SK-N-SH treated with all-trans-retinoic acid at 6 μM for 48 hours (cell line): ENCODE data around the gene HYI.

Experiments
- ATAC-seq: fragments of 200-7000 bp; cut with Tn5 transposase; 3 replicates; pipeline ENCODE4 v1.9.1; 2020; ENCODE audit warnings: mild to moderate bottlenecking, moderate library complexity
- ARNTL ChIP-seq: fragments of 450-650 bp; formaldehyde crosslinking; IDR thresholded peaks from 2 replicates; pipeline ENCODE4 v1.5.0; 2020; ENCODE audit warnings: low read depth, mild to moderate bottlenecking, moderate library complexity, borderline replicate concordance
- BACH2 ChIP-seq: fragments of 250-450 bp; sonication (Bioruptor Pico); IDR thresholded peaks from 2 replicates; pipeline ENCODE4 v1.9.0; 2021; ENCODE audit warnings: mild to moderate bottlenecking, borderline replicate concordance
- CREB5 ChIP-seq: fragments of 250-450 bp; sonication (Bioruptor Pico); IDR thresholded peaks from 2 replicates; pipeline ENCODE4 v1.5.1; 2020; ENCODE audit warnings: low read depth, mild to moderate bottlenecking, moderate library complexity
- CSDC2 ChIP-seq: fragments of 250-450 bp; sonication (Bioruptor Pico); IDR thresholded peaks from 2 replicates; pipeline ENCODE4 v1.5.0; 2020; ENCODE audit warnings: mild to moderate bottlenecking, moderate library complexity
- ESRRG ChIP-seq: fragments of 250-450 bp; sonication (Bioruptor Pico); IDR thresholded peaks from 2 replicates; pipeline ENCODE4 v1.6.1; 2021; ENCODE audit warnings: mild to moderate bottlenecking
- GLIS3 ChIP-seq: fragments of 250-450 bp; sonication (Bioruptor Pico); IDR thresholded peaks from 2 replicates; pipeline ENCODE4 v1.5.0; 2020; ENCODE audit warnings: mild to moderate bottlenecking, moderate library complexity
- ISL1 ChIP-seq: fragments of 250-450 bp; sonication (Bioruptor Pico); IDR thresholded peaks from 2 replicates; pipeline ENCODE4 v2.1.2; 2022; ENCODE audit warnings: mild to moderate bottlenecking, moderate library complexity
- OSR1 ChIP-seq: fragments of 250-450 bp; sonication (Bioruptor Pico); IDR thresholded peaks from 2 replicates; pipeline ENCODE4 v1.8.0; 2022; ENCODE audit warnings: moderate library complexity, mild to moderate bottlenecking, inconsistent platforms
- POU6F1 ChIP-seq: fragments of 250-450 bp; sonication (Bioruptor Pico); IDR thresholded peaks from 2 replicates; pipeline ENCODE4 v1.8.0; 2021; ENCODE audit warnings: low read depth, mild to moderate bottlenecking, moderate library complexity, borderline replicate concordance
- PPARA ChIP-seq: fragments of 250-450 bp; sonication (Bioruptor Pico); IDR thresholded peaks from 2 replicates; pipeline ENCODE4 v1.5.0; 2020; ENCODE audit warnings: mild to moderate bottlenecking, borderline replicate concordance
- RARB ChIP-seq: fragments of 250-450 bp; sonication (Bioruptor Pico); IDR thresholded peaks from 2 replicates; pipeline ENCODE4 v1.8.0; 2021; ENCODE audit warnings: mild to moderate bottlenecking, moderate library complexity
- SNAI2 ChIP-seq: fragments of 250-450 bp; sonication (Bioruptor Pico); IDR thresholded peaks from 2 replicates; pipeline ENCODE4 v1.5.0; 2020; ENCODE audit warnings: mild to moderate bottlenecking, moderate library complexity
- TOX ChIP-seq: fragments of 250-450 bp; sonication (Bioruptor Pico); IDR thresholded peaks from 2 replicates; pipeline ENCODE4 v1.8.0; 2021; ENCODE audit warnings: mild to moderate bottlenecking, moderate library complexity, borderline replicate concordance
- ZC3H10 ChIP-seq: fragments of 250-450 bp; sonication (Bioruptor Pico); IDR thresholded peaks from 2 replicates; pipeline ENCODE4 v1.5.1; 2021; ENCODE audit warnings: mild to moderate bottlenecking, moderate library complexity
- ZFP3 ChIP-seq: fragments of 250-450 bp; sonication (Bioruptor Pico); IDR thresholded peaks from 2 replicates; pipeline ENCODE4 v1.5.0; 2020; ENCODE audit warnings: mild to moderate bottlenecking, moderate library complexity
- ZFP30 ChIP-seq: fragments of 450-650 bp; formaldehyde crosslinking; IDR thresholded peaks from 2 replicates; pipeline ENCODE4 v1.5.0; 2022; ENCODE audit warnings: mild to moderate bottlenecking, moderate library complexity
- ZNF565 ChIP-seq: fragments of 450-650 bp; formaldehyde crosslinking; conservative IDR thresholded peaks from 2 replicates; pipeline ENCODE4 v1.5.0; 2020; ENCODE audit warnings: low read depth, mild to moderate bottlenecking, moderate library complexity
- ZNF70 ChIP-seq: fragments of 450-650 bp; formaldehyde crosslinking; IDR thresholded peaks from 2 replicates; pipeline ENCODE4 v1.5.0; 2020; ENCODE audit warnings: mild to moderate bottlenecking, moderate library complexity
- ZNF8 ChIP-seq: fragments of 450-650 bp; formaldehyde crosslinking; IDR thresholded peaks from 2 replicates; pipeline ENCODE4 v1.5.0; 2020; ENCODE audit warnings: mild to moderate bottlenecking, moderate library complexity
- TF ChIP-seq, protein P1 (sequence below): fragments of 250-450 bp; sonication (Bioruptor Pico); IDR thresholded peaks from 2 replicates; pipeline ENCODE4 v1.8.0; 2020; ENCODE audit warnings: mild to moderate bottlenecking, moderate library complexity, borderline replicate concordance
- TF ChIP-seq, protein P2 (sequence below): fragments of 250-450 bp; sonication (Bioruptor Pico); IDR thresholded peaks from 2 replicates; pipeline ENCODE4 v1.5.1; 2021; ENCODE audit warnings: mild to moderate bottlenecking, moderate library complexity
- TF ChIP-seq, protein P3 (sequence below): fragments of 250-450 bp; sonication (Bioruptor Pico); IDR thresholded peaks from 2 replicates; pipeline ENCODE4 v1.5.0; 2020; ENCODE audit warnings: mild to moderate bottlenecking, moderate library complexity

The HYI gene

GRCh38 chr1:43431676-43432075 is 22.1 kb downstream of the HYI start:
- ATAC-seq, result no peak
- TF ChIP-seq ZNF8 (CRISPR knock-in tag), result no peak
- TF ChIP-seq, protein P1, sequence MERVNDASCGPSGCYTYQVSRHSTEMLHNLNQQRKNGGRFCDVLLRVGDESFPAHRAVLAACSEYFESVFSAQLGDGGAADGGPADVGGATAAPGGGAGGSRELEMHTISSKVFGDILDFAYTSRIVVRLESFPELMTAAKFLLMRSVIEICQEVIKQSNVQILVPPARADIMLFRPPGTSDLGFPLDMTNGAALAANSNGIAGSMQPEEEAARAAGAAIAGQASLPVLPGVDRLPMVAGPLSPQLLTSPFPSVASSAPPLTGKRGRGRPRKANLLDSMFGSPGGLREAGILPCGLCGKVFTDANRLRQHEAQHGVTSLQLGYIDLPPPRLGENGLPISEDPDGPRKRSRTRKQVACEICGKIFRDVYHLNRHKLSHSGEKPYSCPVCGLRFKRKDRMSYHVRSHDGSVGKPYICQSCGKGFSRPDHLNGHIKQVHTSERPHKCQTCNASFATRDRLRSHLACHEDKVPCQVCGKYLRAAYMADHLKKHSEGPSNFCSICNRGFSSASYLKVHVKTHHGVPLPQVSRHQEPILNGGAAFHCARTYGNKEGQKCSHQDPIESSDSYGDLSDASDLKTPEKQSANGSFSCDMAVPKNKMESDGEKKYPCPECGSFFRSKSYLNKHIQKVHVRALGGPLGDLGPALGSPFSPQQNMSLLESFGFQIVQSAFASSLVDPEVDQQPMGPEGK, result no peak
- no peak for TF ChIP-seq RARB (CRISPR knock-in tag)
- no peak for TF ChIP-seq ARNTL (CRISPR knock-in tag)
- no peak for TF ChIP-seq SNAI2 (CRISPR knock-in tag)
- TF ChIP-seq OSR1 (CRISPR knock-in tag), result no peak
- TF ChIP-seq ZNF565 (CRISPR knock-in tag), result no peak
- no peak for TF ChIP-seq ISL1 (CRISPR knock-in tag)
- TF ChIP-seq CREB5 (CRISPR knock-in tag), result no peak
- no peak for TF ChIP-seq ESRRG (CRISPR knock-in tag)
- TF ChIP-seq PPARA (CRISPR knock-in tag), result no peak
- no peak for TF ChIP-seq ZC3H10 (CRISPR knock-in tag)
- TF ChIP-seq TOX, result no peak
- no peak for TF ChIP-seq ZNF70 (CRISPR knock-in tag)
- TF ChIP-seq ZFP30 (CRISPR knock-in tag), result no peak
- TF ChIP-seq, protein P2, sequence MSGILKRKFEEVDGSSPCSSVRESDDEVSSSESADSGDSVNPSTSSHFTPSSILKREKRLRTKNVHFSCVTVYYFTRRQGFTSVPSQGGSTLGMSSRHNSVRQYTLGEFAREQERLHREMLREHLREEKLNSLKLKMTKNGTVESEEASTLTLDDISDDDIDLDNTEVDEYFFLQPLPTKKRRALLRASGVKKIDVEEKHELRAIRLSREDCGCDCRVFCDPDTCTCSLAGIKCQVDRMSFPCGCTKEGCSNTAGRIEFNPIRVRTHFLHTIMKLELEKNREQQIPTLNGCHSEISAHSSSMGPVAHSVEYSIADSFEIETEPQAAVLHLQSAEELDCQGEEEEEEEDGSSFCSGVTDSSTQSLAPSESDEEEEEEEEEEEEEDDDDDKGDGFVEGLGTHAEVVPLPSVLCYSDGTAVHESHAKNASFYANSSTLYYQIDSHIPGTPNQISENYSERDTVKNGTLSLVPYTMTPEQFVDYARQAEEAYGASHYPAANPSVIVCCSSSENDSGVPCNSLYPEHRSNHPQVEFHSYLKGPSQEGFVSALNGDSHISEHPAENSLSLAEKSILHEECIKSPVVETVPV (CRISPR knock-in tag), result no peak
- no peak for TF ChIP-seq ZFP3 (CRISPR knock-in tag)
- no peak for TF ChIP-seq CSDC2 (CRISPR knock-in tag)
- TF ChIP-seq BACH2 (CRISPR knock-in tag), result no peak
- TF ChIP-seq, protein P3, sequence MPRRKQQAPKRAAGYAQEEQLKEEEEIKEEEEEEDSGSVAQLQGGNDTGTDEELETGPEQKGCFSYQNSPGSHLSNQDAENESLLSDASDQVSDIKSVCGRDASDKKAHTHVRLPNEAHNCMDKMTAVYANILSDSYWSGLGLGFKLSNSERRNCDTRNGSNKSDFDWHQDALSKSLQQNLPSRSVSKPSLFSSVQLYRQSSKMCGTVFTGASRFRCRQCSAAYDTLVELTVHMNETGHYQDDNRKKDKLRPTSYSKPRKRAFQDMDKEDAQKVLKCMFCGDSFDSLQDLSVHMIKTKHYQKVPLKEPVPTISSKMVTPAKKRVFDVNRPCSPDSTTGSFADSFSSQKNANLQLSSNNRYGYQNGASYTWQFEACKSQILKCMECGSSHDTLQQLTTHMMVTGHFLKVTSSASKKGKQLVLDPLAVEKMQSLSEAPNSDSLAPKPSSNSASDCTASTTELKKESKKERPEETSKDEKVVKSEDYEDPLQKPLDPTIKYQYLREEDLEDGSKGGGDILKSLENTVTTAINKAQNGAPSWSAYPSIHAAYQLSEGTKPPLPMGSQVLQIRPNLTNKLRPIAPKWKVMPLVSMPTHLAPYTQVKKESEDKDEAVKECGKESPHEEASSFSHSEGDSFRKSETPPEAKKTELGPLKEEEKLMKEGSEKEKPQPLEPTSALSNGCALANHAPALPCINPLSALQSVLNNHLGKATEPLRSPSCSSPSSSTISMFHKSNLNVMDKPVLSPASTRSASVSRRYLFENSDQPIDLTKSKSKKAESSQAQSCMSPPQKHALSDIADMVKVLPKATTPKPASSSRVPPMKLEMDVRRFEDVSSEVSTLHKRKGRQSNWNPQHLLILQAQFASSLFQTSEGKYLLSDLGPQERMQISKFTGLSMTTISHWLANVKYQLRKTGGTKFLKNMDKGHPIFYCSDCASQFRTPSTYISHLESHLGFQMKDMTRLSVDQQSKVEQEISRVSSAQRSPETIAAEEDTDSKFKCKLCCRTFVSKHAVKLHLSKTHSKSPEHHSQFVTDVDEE (CRISPR knock-in tag), result no peak

DNA sequence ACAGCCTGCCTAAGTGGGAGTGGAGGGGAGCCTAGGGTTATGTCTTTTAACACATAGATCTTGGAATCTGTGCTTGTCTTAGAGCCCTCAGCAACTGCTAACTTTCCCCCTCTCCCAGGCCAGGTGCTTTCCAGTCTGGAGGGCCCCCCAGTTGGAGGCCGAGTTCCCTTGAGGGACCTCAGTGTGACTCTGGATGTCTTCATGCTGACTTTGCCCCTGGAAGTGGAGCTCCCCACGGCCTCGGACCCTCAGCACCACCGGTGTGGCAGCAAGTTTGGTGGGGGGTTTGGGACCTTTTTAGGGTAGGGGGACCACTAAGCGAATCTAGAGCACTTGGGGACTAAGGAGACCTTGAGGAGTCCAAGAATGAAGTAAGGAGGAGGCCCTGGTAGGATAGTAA is 22.9 kb downstream of the HYI start:
- no peak for ATAC-seq
- TF ChIP-seq ZNF8 (CRISPR knock-in tag), result no peak
- TF ChIP-seq BACH2 (CRISPR knock-in tag), result no peak
- TF ChIP-seq ZC3H10 (CRISPR knock-in tag), result no peak
- TF ChIP-seq, protein P1, result no peak
- TF ChIP-seq POU6F1 (CRISPR knock-in tag), result no peak
- no peak for TF ChIP-seq GLIS3
- TF ChIP-seq SNAI2 (CRISPR knock-in tag), result no peak
- no peak for TF ChIP-seq OSR1 (CRISPR knock-in tag)
- no peak for TF ChIP-seq ESRRG (CRISPR knock-in tag)
- no peak for TF ChIP-seq ZNF565 (CRISPR knock-in tag)
- no peak for TF ChIP-seq ZFP3 (CRISPR knock-in tag)
- no peak for TF ChIP-seq CSDC2 (CRISPR knock-in tag)
- TF ChIP-seq ZNF70 (CRISPR knock-in tag), result no peak
- TF ChIP-seq ISL1 (CRISPR knock-in tag), result no peak
- no peak for TF ChIP-seq ARNTL (CRISPR knock-in tag)
- no peak for TF ChIP-seq CREB5 (CRISPR knock-in tag)
- TF ChIP-seq RARB (CRISPR knock-in tag), result no peak
